B cell (primary cell): ENCODE data around the gene KLHL7.

ENCODE experiments used
- EZH2 ChIP-seq: IDR thresholded peaks from 2 replicates; pipeline ENCODE4 v1.6.1; 2012; ENCODE audit warnings: borderline replicate concordance, low read depth, mild to moderate bottlenecking, moderate library complexity, low read length; ENCODE audit not compliant: insufficient read depth, poor library complexity, severe bottlenecking
- TF ChIP-seq, protein P1 (sequence below): fragments of 200-600 bp; IDR thresholded peaks from one replicate; pipeline ENCODE4 v1.8.0; 2022; ENCODE audit warnings: antibody characterized with exemption, mild to moderate bottlenecking

GRCh38 chr7:23207021-23207420, 101.4 kb downstream of the KLHL7 start:
- TF ChIP-seq, protein P1, sequence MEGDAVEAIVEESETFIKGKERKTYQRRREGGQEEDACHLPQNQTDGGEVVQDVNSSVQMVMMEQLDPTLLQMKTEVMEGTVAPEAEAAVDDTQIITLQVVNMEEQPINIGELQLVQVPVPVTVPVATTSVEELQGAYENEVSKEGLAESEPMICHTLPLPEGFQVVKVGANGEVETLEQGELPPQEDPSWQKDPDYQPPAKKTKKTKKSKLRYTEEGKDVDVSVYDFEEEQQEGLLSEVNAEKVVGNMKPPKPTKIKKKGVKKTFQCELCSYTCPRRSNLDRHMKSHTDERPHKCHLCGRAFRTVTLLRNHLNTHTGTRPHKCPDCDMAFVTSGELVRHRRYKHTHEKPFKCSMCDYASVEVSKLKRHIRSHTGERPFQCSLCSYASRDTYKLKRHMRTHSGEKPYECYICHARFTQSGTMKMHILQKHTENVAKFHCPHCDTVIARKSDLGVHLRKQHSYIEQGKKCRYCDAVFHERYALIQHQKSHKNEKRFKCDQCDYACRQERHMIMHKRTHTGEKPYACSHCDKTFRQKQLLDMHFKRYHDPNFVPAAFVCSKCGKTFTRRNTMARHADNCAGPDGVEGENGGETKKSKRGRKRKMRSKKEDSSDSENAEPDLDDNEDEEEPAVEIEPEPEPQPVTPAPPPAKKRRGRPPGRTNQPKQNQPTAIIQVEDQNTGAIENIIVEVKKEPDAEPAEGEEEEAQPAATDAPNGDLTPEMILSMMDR: no peak
- TF ChIP-seq EZH2: no peak
